NOMO-1 (cell line): ENCODE data around the gene PIK3R2.
A peak's percentile ranks its signal among the peaks of the same experiment; 100 is the strongest.
"Not testable (repeated sequence)": the region's sequence is repeated elsewhere in the genome, so short reads cannot be mapped to it uniquely, and the experiment has no call there.

Source experiments
- DNase-seq, 2 experiments: peaks; one replicate each; lab custom pipeline; 2025; ENCODE audit not compliant: unreplicated experiment in 2 of 2; lab: John Stamatoyannopoulos, UW

PIK3R2 gene

GRCh38 chr19:18152442-18152816 is 534 bp upstream of the PIK3R2 start:
- peak; percentile 99 for DNase-seq

GRCh38 chr19:18153556-18154134 is 682 bp downstream of the PIK3R2 start:
- no peak for DNase-seq

GRCh38 chr19:18155095-18156087 is 2.4 kb downstream of the PIK3R2 start:
- no peak for DNase-seq

GRCh38 chr19:18156268-18156667 is 3.3 kb downstream of the PIK3R2 start:
- DNase-seq, result no peak

GRCh38 chr19:18156841-18157464 is 4.0 kb downstream of the PIK3R2 start:
- DNase-seq, result no peak

GRCh38 chr19:18157465-18158063 is 4.6 kb downstream of the PIK3R2 start:
- DNase-seq, result no peak

- no peak for DNase-seq
Observed at GRCh38 chr19:18158467-18158866, 5.5 kb downstream of the PIK3R2 start.

- DNase-seq, result not testable (repeated sequence)
Observed at GRCh38 chr19:18159059-18159616, 6.2 kb downstream of the PIK3R2 start.

- DNase-seq, result no peak
Observed at GRCh38 chr19:18159810-18160209, 6.8 kb downstream of the PIK3R2 start.

GRCh38 chr19:18160493-18160970 is 7.6 kb downstream of the PIK3R2 start:
- DNase-seq, result no peak

- peak; percentile 29 to 72 for DNase-seq
Observed at GRCh38 chr19:18160971-18161635, 8.1 kb downstream of the PIK3R2 start.

- no peak for DNase-seq
Observed at GRCh38 chr19:18161636-18162002, 8.7 kb downstream of the PIK3R2 start.

- DNase-seq, result no peak
Observed at GRCh38 chr19:18164072-18164471, 11.1 kb downstream of the PIK3R2 start.

GRCh38 chr19:18165794-18166544 is 13.0 kb downstream of the PIK3R2 start:
- no peak for DNase-seq

GRCh38 chr19:18167011-18167410 is 14.0 kb downstream of the PIK3R2 start:
- no peak for DNase-seq

- peak in 1 of 2 experiments; percentile 30 for DNase-seq
Observed at GRCh38 chr19:18167975-18168645, 15.1 kb downstream of the PIK3R2 start.

- no peak for DNase-seq
Observed at GRCh38 chr19:18168673-18169381, 15.9 kb downstream of the PIK3R2 start.

- peak in 1 of 2 experiments; percentile 45 for DNase-seq
Observed at GRCh38 chr19:18170714-18171255, 17.8 kb downstream of the PIK3R2 start.
